ENCODE data around the gene RSPO4.

RSPO4 gene

GRCh38 chr20:957544-957943, 44.6 kb downstream of the RSPO4 start:
- TF ChIP-seq, protein P1, sequence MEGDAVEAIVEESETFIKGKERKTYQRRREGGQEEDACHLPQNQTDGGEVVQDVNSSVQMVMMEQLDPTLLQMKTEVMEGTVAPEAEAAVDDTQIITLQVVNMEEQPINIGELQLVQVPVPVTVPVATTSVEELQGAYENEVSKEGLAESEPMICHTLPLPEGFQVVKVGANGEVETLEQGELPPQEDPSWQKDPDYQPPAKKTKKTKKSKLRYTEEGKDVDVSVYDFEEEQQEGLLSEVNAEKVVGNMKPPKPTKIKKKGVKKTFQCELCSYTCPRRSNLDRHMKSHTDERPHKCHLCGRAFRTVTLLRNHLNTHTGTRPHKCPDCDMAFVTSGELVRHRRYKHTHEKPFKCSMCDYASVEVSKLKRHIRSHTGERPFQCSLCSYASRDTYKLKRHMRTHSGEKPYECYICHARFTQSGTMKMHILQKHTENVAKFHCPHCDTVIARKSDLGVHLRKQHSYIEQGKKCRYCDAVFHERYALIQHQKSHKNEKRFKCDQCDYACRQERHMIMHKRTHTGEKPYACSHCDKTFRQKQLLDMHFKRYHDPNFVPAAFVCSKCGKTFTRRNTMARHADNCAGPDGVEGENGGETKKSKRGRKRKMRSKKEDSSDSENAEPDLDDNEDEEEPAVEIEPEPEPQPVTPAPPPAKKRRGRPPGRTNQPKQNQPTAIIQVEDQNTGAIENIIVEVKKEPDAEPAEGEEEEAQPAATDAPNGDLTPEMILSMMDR (IDR thresholded peaks at IDR 0.05; ENCODE audit: control insufficient read depth, extremely low read depth, insufficient read depth) = no peak
- DNase-seq (ENCODE audit: low read depth) = no peak
- H3K4me3 ChIP-seq (ENCODE audit: low read depth, low read length) = no peak overlapping the region

DNA sequence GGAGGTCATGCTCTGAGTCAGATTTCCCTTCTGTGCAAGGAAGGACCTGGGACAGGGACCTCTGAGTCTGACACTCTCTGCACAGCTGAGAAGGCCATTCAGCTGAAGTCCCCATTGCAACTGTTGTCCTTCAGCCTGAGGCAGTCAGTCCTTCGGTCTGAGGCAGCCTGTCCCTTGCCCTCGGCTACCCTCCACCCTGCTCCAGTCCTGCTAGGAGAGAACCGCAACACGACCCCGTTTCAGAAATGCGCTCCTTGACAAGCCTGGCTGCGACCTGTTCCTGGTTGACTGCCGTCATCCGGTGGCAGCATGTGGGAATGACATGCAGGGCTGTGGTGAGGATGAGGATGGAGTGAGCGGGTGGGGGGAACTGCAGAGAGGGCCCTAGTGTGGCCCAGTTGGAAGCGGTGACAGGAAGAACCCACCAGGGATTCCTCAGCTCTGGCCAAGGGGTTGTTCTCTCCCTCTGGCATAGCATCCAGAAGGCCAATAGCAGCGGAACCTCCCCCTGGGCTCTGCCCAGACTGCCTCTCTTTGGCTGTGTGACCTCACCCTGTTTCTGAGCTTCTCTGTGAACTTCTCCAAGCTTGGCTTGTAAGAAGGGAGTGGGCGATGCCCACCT, 45.7 kb downstream of the RSPO4 start:
- no peak for DNase-seq (ENCODE audit: low read depth)
- TF ChIP-seq, protein P1 (IDR thresholded peaks at IDR 0.05; ENCODE audit: control insufficient read depth, extremely low read depth, insufficient read depth) = peak; percentile 99
- no peak overlapping the region for H3K4me3 ChIP-seq (ENCODE audit: low read depth, low read length)

DNA sequence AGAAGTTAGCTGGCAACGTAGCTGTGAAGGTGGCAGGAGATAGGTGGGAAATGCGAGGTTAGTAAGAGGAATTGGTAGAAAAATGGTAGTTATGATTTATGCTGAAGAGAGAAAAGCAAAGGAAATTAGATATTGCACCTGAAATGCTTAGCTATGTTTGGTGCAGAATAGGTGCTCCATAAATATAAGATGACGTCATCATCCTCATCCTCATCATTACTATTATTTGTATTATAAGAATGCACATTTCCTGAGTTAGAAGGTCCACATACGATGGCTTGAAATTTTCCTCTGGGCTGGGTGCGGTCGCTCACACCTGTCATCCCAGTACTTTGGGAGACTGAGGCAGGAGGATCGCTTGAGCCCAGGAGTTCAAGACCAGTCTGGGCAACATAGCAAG, 46.5 kb downstream of the RSPO4 start:
- no peak for DNase-seq (ENCODE audit: low read depth)
- TF ChIP-seq, protein P1 (IDR thresholded peaks at IDR 0.05; ENCODE audit: control insufficient read depth, extremely low read depth, insufficient read depth) = no peak
- H3K4me3 ChIP-seq (ENCODE audit: low read depth, low read length) = no peak overlapping the region

- DNase-seq (ENCODE audit: low read depth) = no peak
- no peak overlapping the region for H3K4me3 ChIP-seq (ENCODE audit: low read depth, low read length)
- TF ChIP-seq, protein P1 (IDR thresholded peaks at IDR 0.05; ENCODE audit: control insufficient read depth, extremely low read depth, insufficient read depth) = no peak
Measured at GRCh38 chr20:955111-955510, 47.0 kb downstream of the RSPO4 start.

DNA sequence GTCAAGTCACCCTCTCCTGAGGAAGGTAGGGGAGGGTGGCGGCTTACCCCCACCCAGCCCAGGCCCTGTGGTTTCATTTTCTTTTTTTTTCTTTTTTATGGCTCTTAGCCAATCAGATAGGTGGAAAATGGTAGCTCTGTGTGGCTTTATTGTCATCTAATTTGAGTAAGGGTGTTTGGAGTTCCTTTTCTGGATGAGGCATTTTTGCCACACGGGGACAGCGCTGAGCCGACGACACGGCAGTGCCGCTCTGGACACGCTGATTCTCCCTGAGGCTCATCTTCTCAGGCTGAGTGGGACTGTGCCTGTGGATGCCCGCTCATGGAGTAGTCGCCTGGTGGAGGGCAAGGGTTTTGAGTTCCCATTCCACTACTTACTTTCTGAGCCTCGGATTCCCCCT, 48.4 kb downstream of the RSPO4 start:
- TF ChIP-seq, protein P1 (IDR thresholded peaks at IDR 0.05; ENCODE audit: control insufficient read depth, extremely low read depth, insufficient read depth) = peak; percentile 48
- H3K4me3 ChIP-seq (ENCODE audit: low read depth, low read length) = no peak overlapping the region
- DNase-seq (ENCODE audit: low read depth) = no peak

DNA sequence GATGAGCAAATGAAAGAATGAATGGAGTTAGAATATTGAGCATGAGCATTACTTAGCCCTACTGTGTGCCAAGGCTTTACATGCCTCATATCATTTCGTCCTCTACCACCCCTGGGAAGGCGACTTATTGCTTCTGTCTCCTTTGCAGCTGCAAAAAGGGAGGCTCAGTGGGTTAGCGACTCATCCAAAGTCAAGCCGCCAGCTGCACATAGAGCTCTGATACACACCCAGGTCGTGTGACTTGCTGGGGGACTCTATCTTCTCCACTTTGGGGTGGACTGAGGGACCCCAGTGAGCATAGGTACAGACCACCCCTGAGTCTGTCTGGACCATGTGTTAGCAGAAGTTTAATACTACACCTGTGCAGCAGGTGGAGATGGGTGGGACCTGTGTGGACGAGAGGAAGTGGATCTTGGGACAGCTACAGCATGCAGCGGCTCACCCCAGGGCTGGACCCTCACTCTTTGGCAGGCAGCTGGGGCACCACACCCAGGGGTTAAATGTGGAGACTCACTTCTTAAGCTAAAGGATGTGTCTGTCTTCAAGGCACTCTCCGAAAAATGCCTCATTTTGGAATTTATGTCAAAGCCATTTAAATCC, 49.8 kb downstream of the RSPO4 start:
- no peak for DNase-seq (ENCODE audit: low read depth)
- no peak overlapping the region for H3K4me3 ChIP-seq (ENCODE audit: low read depth, low read length)
- TF ChIP-seq, protein P1 (IDR thresholded peaks at IDR 0.05; ENCODE audit: control insufficient read depth, extremely low read depth, insufficient read depth) = no peak
